Erythroblast (primary cell): ENCODE measurements around the gene WNT11.
"Not testable (repeated sequence)": the region's sequence is repeated elsewhere in the genome, so short reads cannot be mapped to it uniquely, and the experiment has no call there.

Experiments
- GATA1 ChIP-seq: IDR thresholded peaks from 2 replicates; pipeline ENCODE4 v1.6.1; 2011; ENCODE audit warnings: low read depth, mild to moderate bottlenecking, control low read depth, low read length, moderate library complexity
- POLR2A ChIP-seq: IDR thresholded peaks from 2 replicates; pipeline ENCODE4 v1.6.1; 2011; ENCODE audit warnings: mild to moderate bottlenecking, low read length

DNA sequence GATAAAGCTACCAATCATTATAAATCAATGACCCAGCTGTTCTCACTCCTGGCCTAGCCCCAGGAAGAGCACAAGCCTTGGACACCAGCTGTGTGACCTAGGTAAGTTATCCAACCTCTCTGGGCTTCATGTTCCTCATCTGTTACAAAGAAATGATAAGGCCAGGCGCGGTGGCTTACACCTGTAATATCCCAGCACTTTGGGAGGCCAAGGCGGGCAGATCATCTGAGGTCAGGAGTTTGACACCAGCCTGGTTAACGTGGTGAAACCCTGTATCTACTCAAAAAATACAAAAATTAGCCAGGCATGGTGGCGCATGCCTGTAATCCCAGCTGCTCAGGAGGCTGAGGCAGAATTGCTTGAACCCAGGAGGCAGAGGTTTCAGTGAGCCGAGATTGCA, 7.6 kb downstream of the WNT11 start:
- not testable (repeated sequence) for TF ChIP-seq POLR2A, GATA1
